TTC549 (cell line): ENCODE results near the gene BMP3.

ENCODE experiments used
- FAIRE-seq: peaks from 2 replicates; lab custom pipeline; 2012; peaks lifted over from hg19 to GRCh38; lab: Jason Lieb, UNC

The BMP3 gene

DNA sequence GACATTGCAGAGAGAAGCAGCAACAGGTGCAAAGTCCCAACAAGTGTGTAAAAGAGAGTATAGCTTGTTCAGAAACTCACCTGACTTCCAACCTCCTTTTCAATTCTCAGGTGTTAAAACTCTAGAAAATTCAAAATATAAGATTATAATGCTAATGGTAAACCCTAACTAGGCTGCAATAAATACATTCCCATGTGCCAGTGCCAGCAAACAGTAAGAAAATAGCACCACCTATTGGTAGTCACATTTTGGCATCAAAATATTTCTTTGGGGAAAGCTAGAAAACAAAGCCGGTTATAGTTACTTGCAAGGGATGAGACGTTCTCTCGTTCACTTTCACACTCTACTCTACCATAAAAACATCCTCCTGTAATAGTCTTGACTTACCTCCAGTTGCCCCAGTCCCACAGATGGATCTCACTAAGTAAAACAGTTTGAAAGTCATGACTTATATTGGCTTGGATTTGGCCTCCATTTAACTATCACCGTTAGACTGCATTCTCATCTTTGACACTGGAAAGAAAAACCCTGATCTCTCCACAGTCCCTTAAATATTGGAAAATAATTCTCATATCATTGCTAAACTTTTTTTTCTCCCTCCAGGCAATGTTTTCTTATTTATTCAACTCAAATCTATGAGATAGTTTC lies 9.6 kb downstream of the BMP3 start:
- no peak for FAIRE-seq

DNA sequence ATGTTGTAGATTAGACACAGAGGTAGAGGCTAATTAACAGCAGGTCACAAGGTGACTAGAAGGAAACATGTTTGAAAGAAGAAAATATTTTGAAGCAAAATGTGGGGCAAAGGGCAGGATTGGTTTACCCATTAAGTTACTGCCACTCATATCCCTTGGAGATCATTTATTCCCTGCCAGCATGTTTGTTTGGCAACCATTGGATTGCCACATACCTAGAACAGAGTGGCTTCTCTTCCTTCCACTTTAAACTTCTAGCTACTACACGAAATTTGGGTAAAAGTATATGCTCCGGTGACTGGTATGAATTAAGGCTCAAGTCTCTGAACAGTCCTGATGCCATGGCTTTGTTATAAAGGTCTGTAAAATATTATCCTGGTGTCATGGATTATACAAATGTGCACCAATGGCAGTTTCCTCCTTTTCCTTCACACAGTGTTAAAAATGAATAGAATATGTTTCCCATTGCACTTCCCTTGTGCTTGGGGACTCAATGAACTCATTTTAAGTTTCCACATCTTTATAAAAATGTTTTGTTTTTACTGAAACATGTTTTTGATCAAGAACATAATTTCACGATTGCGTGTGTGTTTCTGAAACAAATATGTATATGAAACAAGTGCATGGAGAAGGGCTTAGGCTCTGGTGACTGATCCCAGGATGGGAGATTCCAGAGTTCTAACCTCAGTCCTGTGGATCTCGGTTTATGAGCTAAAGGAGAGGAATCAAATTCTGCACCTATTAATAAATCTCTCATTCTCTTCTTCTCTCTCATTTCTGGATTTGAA lies 12.3 kb downstream of the BMP3 start:
- no peak for FAIRE-seq

DNA sequence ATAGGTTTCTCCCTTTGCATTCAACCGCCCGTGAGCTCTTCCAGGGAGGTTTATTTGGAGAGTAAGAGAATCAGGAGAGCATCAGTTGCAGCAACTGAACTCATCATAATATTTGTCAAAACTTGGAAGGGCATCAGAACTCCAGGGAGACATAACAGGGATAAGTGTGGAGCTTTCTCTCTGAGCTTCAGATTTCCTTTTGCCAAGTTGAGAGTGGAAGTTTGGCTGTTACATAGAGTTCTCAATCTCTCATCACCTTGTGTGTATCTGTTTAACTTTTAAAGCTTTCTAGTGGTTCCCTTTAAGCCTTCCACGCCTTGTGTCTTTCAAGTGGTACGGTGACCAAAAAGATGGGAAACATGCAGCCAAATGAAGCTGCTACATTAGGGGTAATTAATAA lies 18.8 kb downstream of the BMP3 start:
- no peak for FAIRE-seq

DNA sequence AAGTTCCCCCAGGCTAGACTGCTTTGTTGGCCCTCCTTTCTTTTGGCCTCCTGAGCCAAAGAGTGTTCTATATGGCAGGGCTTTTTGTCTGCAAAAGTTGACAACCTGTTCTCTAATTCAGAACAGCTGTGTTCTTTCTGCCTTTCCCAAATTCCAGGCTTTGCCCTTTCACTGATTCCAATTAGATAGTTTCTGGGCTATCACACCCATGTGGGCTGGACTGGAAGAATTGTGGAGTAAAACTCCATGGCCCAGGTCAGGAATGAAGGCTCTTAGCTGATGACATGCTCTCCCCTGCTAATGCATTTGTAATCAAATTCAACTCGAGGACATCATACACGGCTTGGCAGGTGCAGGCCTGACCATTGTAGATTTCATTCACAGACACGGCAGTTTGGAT lies 19.4 kb downstream of the BMP3 start:
- FAIRE-seq, result no peak

DNA sequence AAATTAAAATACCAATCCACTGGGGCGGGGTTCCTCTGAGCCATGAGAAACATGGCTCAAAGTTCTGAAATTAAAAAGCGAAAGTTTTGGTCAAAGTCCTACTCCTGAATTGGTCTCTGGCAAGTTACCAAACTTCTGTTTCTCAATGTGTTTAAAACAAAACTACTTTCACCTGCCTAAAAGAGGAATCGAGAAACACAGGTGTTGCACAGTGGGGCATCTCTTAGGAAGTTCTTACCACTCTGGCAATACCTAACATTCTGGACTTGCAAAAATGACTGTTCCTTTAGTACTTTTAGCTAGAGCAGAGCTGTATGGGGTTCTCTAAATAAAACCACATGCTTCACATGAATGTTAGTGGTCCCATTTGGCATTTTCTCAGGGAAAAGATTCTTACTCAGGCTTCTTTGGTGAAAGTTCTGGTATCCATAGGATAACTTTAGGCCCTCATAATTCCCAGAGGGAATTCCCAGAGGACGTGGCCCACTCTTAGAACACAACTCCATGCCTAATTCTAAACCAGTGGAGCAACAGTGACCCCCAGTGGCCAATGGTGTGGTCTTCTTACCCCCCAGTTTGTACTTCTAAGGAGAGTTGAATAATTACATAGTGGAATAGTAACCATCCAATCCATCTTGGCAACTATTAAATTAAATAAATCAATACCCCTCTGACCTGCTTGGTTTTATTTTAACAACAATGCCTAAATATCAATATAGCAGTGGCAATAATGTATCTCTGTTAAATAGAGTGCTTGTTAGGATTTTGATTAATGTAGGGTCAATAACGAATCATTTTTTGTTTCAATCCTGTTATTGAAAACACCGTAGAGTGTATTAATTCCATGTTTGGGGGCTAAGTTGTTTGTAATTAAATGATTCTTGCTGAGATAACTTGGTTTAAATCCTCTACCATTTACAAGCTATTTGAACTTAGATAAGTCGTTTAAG lies 21.9 kb downstream of the BMP3 start:
- no peak for FAIRE-seq

DNA sequence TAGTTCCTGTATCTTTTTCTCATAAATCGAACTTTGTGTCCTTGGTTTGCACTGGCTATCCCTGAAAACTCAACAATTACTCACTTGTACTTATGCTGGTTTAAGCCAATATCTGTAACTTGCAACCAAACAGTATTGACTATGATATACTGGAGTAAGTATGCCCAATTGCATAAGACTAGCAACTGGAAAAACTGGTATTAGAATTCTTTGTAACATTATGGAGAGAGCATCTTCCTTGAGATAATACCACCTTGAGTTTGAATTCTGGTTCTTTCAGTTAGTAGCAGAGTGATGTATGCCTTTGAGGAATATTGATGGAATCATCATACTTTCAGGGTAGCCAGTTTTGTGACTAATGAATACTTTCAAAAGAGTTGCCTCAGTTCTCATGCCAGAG lies 28.1 kb downstream of the BMP3 start:
- no peak for FAIRE-seq

DNA sequence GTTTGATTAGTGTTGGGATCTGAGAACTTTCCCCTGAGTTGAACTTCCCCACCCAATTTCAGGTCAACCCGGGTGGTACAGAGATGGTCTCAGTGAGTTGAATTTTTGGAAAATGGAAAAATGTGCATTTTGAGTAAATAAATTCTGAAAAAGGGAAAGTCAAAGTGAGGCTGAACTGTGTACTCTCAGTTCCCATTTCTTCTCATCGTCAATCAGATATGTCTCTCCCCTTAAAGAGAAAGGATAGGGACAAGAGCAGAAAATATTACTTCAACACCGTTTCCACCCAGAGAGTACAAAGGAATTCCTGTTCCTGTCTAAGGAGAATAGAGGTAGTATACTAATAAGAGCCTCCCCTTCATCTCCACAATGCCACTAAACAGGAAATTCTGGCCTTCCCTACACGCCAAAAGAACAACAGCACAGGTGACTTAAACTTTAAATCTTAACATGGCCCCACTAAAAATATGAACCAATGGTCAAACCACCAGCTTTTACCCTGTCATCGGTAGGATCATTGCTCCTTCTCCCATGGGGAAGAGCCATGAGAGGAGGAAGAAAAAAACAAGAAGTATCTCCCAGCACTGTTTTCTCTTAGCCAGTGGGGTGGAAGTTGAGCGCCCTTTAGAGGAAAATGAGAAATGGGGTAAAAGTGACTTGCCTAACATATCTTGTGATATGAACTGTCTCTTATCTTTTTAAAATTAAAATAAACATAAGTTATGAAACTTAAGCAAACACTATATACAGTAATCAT lies 30.3 kb downstream of the BMP3 start:
- no peak for FAIRE-seq

DNA sequence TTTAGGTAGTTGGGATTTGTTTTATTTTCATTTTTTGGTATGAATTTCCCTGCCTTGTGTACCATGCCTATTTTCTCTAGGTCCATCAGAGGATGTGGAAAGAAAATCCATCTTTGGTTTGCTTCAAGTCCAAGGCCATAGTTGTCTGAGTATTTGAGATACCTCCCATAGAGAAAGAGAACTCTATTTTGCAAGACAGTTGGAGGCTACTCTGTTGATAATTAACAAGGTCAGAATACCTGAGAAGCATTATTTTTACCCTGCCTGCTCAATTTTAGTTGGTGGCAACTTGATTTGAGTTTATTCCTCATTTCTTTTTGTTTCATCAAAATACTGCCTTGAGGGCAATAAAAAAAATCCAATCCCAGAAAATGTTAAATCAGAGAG lies 30.8 kb downstream of the BMP3 start:
- no peak for FAIRE-seq

DNA sequence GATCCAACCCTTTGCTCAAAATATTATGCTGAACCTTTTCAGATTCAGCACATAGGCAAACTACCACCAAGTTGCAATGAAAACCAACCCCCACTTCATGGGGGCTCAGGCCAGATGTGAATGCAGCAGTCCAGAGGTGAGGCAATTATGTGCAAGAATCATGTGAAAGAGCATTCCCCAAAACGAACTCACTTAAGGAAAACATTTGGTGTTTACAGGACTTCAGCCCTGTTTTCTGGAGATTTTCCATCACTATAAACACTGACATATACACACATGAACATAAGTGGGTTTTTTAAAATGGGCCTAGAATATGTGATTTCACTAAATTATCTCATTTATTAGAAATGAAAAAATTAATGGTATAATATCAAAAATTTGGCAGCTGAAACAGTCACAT lies 31.5 kb downstream of the BMP3 start:
- no peak for FAIRE-seq

DNA sequence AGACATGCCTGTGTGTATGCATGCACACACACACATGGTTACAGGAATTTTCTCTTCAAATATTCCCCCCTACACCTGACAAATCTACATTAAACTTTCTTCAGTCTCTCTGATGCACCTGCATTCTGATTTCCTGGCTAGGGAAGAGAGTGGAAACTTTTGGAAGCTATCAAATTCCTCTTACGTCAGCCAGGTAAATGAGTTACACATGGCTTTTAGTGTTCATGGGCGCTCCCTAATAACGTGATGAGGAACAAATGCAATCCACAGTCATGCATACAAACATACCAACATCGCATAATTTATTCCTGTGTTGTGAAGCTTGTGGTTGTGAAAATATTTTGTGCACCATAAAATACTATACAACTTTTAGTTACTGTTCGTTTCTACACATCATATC lies 34.9 kb downstream of the BMP3 start:
- no peak for FAIRE-seq

DNA sequence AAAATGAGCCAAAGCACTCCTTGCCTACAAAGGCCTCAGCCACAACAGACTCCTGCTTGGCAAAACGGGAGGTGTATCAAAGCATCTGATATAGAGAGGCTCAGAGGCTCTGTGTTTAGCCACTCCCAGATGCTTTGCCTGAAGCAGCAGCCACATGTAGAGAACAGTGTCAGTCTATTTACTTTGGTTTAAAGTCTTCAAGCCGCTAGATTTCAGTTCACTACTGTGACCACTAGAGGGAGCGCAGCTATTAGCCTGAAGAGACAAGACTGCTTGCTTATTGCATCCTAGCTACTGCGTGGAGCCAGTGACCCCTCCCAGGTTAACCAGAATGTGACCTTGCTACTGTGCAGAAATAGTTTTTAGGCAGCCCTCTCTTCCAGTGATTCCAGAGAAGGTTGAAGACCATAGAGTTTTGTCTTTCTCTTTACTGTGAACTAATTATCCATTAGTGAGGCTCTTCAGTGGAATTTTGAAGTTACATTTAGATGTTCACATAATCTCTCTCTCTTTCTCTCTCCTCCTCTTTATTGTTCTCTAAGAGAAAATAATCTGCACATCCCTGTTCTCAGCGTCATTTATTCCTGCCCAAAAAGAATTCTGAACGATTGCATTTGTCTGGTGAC lies 39.3 kb downstream of the BMP3 start:
- FAIRE-seq, result no peak

DNA sequence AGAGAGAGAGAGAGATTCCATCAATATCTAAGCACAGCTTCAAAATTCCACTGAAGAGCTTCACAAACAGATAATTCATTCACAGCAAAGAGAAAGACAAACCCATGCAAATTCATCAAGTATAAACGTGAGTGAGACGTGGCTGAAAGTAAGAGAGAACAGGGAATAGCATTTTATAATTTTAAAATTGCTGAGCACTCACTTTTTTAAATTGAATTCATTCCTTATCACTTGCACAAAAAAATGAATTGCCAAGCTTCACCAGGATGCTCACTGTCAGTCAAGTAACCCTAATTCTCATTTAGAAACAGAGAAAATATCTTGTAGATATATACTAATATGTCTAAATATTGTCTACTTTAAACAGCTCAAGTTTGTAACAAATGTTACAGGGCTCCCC lies 40.5 kb downstream of the BMP3 start:
- FAIRE-seq, result no peak

DNA sequence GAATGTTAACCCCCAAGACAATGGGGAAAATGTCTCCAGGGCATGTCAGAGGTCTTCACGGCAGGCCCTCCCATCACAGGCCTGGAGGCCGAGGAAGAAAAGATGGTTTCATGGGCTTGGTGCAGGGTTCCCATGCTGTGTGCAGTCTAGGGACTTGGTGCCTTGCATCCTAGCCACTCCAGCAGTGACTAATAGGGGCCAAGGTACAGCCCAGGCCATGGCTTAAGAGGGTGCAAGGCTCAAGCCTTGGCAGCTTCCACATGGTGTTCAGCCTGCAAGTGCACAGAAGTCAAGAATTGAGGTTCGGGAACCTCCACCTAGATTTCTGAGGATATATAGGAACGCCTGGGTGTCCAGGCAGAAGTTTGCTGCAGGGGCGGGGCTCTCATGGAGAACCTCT lies 50.6 kb downstream of the BMP3 start:
- no peak for FAIRE-seq

DNA sequence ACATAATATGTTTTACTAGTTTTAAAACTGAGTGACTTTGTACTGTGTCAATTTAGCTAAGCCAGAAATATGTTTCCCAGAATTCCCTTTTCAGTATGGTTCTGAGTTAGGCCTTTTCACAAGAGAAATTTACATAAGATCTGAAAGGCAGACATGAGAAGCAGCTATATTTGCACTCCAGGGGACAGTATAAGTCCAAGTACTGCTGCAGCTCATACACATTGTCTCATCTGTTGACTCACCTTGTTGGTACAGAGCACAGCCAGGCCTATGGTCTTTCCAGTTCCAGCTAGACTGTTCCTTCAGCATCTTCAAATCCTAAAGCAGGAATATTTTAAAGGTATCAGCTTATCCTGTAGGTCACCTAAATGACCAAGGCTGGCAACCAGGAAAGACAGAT lies 53.5 kb downstream of the BMP3 start:
- no peak for FAIRE-seq

DNA sequence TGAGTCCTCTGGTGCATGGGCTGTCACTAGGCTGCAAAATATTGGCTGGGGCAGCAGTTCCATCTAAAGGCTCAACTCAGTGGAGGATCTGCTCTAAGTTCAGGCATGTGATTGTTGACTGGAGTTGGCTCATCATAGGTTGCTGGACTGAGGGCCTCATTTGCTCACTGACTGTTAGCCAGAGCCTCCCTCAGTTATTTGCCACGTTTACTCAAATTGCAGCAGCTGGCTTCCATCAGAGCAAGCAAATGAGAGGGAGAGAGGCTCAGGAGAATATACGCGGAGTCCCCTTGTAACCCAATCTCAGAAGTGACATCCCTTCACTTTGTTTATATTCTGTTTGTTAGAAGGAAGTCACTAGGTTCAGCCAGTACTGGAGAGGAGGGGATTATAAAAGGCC lies 54.1 kb downstream of the BMP3 start:
- no peak for FAIRE-seq

DNA sequence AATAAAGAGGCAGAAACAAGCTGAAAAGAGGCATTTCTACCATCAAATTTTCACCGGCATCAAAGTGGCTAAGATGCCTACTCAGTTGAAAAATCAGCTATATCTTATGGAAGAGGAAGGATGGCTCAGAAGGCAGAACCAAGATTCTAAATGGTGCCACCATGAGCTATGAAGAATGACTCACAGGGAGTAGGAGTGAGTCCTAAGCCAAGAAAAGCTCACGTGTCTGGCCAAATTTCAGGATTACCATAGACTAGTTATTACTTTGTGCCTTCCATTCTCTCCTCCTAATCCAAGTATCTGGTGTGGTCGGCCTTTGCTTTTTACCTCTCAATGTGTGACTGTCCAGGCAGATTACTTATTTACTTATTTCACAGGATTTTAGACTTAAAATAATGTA lies 54.8 kb downstream of the BMP3 start:
- FAIRE-seq, result no peak

DNA sequence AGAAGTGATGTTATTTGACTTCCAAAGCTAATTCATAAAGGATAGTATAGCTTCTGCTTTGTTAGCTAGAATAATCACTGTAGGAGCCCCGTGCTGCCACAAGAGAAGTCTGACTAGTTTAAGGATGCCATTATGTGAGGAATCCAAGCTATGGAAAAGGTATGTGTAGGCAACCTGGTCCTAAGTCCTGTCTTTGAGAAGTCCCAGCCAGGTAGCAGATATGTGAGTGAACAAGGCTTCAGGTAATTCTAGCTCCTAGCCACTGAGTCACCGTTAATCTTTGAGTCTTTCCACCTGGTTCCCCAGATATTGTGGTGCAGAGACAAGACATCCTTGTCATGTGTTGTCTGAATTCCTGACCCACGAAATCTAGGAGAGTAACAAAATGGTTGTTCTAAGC lies 55.5 kb downstream of the BMP3 start:
- no peak for FAIRE-seq

DNA sequence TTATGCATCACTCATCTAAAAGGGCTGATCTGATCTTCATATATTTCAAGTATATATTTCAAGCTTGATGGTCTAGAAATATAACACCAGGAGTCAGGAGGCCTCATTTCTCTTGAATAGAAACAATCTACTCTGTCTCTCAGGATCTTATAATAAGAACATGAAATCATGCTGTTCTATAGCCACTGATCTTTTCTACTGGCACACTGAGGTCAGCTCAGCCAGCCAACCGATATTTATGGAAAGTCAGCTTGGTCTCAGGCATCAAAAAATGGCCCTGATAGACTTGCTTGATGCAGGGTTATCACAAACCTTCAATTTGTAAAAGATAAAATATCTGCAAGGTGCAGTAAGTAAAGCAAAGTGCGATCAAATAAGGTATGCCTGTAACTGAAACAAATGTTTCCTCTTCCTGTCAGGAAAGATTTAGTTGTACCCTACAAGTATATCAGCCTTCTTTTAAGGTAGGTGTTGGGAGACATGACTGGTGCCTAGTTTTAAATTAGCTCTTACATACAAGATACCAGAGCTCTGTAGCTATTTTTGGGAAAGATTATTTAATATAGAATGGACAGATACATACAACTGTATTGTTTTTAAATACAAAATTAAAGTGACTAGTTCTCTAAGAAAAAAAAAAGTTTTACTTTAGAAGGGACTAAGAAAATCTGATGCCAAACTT lies 63.4 kb downstream of the BMP3 start:
- no peak for FAIRE-seq

DNA sequence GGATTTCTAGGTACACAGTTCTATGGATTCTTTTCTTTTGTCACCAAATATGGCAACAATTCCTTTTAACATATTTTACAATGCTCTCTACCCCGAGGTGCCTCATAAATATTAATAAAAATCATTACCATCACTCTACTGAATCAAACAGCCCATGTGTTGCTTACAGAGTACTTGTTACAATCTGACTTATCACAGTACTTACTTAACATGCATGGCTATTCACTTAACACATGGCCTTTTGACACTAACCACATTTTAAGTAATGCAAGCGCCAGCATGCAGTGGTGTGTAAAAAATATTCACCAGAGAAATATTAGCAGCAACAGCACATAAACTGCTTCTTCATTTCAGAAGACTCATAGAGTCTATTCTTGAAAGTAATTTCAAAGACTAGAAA lies 64.9 kb downstream of the BMP3 start:
- no peak for FAIRE-seq

DNA sequence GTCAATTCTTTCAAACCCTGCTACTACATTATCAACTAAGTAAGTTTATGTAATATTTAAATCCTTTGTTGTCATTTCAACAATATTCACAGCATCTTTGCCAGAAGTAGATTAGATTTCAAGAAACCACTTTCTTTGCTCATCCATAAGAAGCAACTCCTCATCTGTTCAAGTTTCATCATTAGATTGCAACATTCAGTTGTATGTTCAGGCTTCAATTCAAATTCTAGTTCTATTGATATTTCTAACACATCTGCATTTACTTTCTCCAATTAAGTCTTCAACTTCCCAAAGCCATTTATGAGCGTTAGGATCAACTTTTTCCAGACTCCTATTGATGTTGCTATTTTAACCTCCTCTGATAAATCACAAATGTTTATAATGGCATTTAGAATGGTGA lies 66.1 kb downstream of the BMP3 start:
- no peak for FAIRE-seq

DNA sequence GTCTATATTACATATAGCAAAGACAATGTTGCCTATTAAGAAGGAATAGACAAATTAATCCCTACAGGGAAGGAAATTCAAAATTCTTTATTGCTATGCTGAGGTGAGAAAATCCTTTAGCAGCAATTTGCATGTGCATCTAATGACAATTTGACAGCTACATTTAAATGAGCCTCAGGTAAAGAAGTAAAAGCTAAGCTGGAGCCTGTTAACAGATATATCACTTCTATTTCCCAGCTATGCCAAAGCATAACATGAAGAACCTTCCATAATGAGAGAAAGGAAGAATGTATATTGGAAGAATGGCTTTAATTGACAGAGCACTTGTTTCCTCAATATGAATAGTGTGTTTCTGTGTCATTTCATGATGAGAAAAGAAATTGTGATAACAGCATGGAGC lies 71.6 kb downstream of the BMP3 start:
- no peak for FAIRE-seq
